Measurements from ENCODE around the gene HLA-C. TPM values are rescaled to one million over a fixed set of nuclear protein-coding genes. Genes with fewer than 3 reads are reported as not detected.
"Not testable (repeated sequence)": the region's sequence is repeated elsewhere in the genome, so short reads cannot be mapped to it uniquely, and the experiment has no call there.

The HLA-C gene
- total RNA-seq, 1 donor: 159 TPM

DNA sequence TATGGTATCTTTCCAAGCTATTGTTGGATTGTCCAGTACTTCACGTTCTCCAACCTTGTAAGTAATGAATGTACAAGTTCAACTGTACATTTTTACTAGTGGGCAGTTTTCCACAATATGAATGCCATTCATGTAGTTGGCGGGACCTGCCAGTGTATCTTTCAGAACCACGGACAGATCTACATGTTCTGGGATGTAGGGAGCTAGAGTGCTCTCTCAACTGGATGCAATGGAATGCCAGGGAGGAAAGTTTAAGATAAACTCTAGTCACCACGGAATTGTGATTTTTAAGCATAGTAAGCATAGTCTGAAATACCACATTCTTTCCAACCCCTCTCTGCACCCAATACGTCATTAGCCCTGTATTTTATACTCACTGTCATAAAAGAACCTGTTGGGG, 21.5 kb upstream of the HLA-C start:
- TF ChIP-seq, protein P1, sequence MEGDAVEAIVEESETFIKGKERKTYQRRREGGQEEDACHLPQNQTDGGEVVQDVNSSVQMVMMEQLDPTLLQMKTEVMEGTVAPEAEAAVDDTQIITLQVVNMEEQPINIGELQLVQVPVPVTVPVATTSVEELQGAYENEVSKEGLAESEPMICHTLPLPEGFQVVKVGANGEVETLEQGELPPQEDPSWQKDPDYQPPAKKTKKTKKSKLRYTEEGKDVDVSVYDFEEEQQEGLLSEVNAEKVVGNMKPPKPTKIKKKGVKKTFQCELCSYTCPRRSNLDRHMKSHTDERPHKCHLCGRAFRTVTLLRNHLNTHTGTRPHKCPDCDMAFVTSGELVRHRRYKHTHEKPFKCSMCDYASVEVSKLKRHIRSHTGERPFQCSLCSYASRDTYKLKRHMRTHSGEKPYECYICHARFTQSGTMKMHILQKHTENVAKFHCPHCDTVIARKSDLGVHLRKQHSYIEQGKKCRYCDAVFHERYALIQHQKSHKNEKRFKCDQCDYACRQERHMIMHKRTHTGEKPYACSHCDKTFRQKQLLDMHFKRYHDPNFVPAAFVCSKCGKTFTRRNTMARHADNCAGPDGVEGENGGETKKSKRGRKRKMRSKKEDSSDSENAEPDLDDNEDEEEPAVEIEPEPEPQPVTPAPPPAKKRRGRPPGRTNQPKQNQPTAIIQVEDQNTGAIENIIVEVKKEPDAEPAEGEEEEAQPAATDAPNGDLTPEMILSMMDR (IDR thresholded peaks at IDR 0.05; ENCODE audit: insufficient read depth, low read length): no peak
- DNase-seq (ENCODE audit: low read depth): peak; percentile 44
- no peak overlapping the region for H3K4me3 ChIP-seq (ENCODE audit: low read depth, low read length)

DNA sequence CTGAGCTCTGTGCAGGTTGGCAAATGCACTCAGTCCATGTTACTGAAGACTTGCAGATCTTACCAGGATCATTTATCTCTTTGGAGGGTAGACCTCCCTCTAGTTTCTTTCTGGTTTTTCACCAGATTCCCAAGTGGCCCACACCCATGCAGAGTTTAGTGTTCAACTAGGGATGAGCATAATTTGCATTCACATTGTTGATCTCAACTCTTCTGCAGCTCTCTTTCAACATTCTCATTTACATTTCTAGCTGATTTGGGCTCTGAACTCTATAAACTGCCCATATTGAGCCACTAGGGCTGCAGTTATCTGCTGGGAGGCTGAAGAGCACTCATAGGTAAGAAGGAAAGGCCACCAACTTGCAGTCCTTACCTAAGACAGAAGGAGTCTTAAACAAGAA, 17.9 kb upstream of the HLA-C start:
- TF ChIP-seq, protein P1 (IDR thresholded peaks at IDR 0.05; ENCODE audit: insufficient read depth, low read length): no peak
- DNase-seq (ENCODE audit: low read depth): no peak
- no peak overlapping the region for H3K4me3 ChIP-seq (ENCODE audit: low read depth, low read length)

- TF ChIP-seq, protein P1 (IDR thresholded peaks at IDR 0.05; ENCODE audit: insufficient read depth, low read length): no peak
- no peak overlapping the region for H3K4me3 ChIP-seq (ENCODE audit: low read depth, low read length)
- no peak for DNase-seq (ENCODE audit: low read depth)
Measured at GRCh38 chr6:31287619-31288018, 15.7 kb upstream of the HLA-C start.

DNA sequence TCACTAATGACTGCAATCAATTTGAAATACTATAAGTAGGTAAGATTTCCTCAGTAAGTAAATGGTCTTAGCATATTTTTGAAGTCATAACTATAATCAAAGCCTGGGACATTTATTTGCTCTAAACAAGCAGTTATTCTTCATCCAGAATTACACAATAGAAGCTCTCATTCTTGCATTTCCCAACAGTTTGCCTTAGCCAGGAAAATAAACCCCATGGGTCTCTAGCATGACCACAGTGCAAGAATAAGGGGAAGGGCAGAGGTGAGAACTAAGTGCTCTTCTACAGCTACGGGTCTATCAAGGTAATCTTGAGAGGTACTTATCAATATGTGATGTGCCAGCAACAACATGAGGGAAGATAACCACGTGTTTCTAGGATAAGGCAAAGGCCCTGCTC, 14.1 kb upstream of the HLA-C start:
- no peak for DNase-seq (ENCODE audit: low read depth)
- no peak overlapping the region for H3K4me3 ChIP-seq (ENCODE audit: low read depth, low read length)
- TF ChIP-seq, protein P1 (IDR thresholded peaks at IDR 0.05; ENCODE audit: insufficient read depth, low read length): no peak

GRCh38 chr6:31285486-31285885, 13.6 kb upstream of the HLA-C start:
- H3K4me3 ChIP-seq (ENCODE audit: low read depth, low read length): no peak overlapping the region
- TF ChIP-seq, protein P1 (IDR thresholded peaks at IDR 0.05; ENCODE audit: insufficient read depth, low read length): no peak
- no peak for DNase-seq (ENCODE audit: low read depth)

DNA sequence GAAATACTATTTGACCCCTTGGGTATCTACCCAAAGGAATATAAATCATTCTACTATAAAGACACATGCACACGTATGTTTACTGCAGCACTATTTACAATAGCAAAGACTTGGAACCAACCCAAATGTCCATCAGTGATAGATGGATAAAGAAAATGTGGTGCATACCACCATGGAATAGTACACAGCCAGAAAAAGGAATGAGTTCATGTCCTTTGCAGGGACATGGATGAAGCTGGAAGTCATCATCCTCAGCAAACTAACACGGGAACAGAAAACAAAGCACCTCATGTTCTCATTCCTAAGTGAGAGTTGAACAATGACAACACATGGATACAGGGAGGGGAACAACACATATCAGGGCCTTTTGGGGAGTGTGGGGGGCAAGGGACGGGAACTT, 7.8 kb upstream of the HLA-C start:
- not testable (repeated sequence) for H3K4me3 ChIP-seq (ENCODE audit: low read depth, low read length); DNase-seq (ENCODE audit: low read depth)

DNA sequence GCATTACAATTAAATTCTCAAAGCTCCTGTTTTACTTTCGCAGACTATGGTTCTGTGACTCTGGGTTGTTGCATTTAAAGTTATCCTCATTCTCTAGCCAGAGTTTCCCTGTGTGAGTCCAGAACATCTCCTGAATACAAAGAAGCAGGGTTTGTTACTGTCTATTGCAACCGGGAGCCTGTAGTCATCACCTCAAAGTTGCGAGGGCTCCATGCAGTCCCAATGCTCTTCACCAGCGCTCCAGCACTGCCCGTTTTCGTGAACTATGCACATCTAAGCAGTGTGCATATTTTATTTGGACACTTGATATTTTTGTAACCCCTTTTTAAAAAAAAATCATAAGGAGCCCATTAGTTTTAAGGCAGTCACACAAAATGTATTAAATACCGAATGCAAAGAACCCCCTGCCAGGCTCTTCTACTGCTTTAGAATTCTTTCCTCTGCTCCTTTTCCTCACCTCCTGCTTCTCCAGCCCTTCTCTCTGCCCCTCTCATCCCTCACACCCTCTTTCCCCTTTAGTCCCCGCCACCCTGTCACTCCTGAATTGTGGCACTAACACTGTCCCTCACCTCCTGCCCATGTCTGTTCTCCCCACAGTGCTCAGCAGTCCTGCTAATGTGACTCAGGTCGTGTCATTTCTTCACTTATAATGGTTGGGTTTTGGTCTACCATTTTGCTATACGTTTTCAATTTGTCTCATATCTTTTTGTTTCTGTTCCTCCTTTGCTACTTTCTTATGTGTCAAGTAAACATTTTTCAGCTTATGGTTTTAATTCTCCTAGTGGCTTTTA, 1.1 kb upstream of the HLA-C start:
- TF ChIP-seq, protein P1 (IDR thresholded peaks at IDR 0.05; ENCODE audit: insufficient read depth, low read length): no peak
- DNase-seq (ENCODE audit: low read depth): peak; percentile 5
- H3K4me3 ChIP-seq (ENCODE audit: low read depth, low read length): no peak overlapping the region
